Measurements from ENCODE around the gene PNMA6A.

Gene PNMA6A

DNA sequence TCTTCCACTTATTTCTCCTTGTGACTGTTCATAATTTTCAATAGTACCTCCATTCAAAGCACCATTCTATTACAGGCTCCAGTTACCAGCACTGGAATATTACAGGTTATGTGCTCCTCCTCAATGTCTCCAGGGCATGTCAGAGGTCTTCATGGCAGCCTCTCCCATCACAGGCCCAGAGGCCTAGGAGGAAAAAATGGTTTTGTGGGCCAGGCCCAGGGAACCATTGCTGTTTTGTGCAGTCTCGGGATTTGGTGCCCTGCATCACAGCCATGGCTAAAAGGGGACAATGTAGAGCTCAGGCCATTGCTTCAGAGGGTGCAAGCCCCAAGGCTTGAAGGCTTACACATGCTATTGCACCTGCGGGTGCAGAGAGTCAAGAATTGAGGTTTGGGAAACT is 23.2 kb upstream of the PNMA6A start:
- TF ChIP-seq CTCF (IDR thresholded peaks at IDR 0.05; ENCODE audit: low read depth, low read length, missing control alignments): no peak
- no peak for DNase-seq
- Histone ChIP-seq H3K4me3 (ENCODE audit: low read depth, low read length) (no peak overlapping the region), H3K27ac (no peak overlapping the region), H3K36me3 (replicated peaks) (no peaks in the 10 kb centered on the region), H3K27me3 (replicated peaks) (no peaks in the 10 kb centered on the region)
- in situ Hi-C loops (cut with HindIII; ENCODE audit: low pct_ligation_motif_present, low sequenced_read_pairs): no loop called here

- TF ChIP-seq CTCF (IDR thresholded peaks at IDR 0.05; ENCODE audit: low read depth, low read length, missing control alignments): peak; percentile 7
- Histone ChIP-seq H3K36me3 (replicated peaks) (no peaks in the 10 kb centered on the region), H3K4me3 (ENCODE audit: low read depth, low read length) (no peak overlapping the region), H3K27me3 (replicated peaks) (no peaks in the 10 kb centered on the region), H3K27ac (no peak overlapping the region)
- in situ Hi-C loops (cut with HindIII; ENCODE audit: low pct_ligation_motif_present, low sequenced_read_pairs): no loop called here
- no peak for DNase-seq
Observed at GRCh38 chrX:153052534-153052933, 19.7 kb upstream of the PNMA6A start.

GRCh38 chrX:153055871-153056749 is 16.1 kb upstream of the PNMA6A start, which contains the start of gene PNMA3:
Gene PNMA3, plus strand, starts transcription at chrX:153056470. Its CDS starts 586 bp downstream, at chrX:153057056.
- no peak for DNase-seq
- Histone ChIP-seq H3K36me3 (replicated peaks) (no peaks in the 10 kb centered on the region), H3K27me3 (replicated peaks) (no peaks in the 10 kb centered on the region), H3K27ac (no peak within 1 kb of the TSS), H3K4me3 (ENCODE audit: low read depth, low read length) (no peak within 1 kb of the TSS)
- in situ Hi-C loops (cut with HindIII; ENCODE audit: low pct_ligation_motif_present, low sequenced_read_pairs): no loop called here
- no peak for TF ChIP-seq CTCF (IDR thresholded peaks at IDR 0.05; ENCODE audit: low read depth, low read length, missing control alignments)

DNA sequence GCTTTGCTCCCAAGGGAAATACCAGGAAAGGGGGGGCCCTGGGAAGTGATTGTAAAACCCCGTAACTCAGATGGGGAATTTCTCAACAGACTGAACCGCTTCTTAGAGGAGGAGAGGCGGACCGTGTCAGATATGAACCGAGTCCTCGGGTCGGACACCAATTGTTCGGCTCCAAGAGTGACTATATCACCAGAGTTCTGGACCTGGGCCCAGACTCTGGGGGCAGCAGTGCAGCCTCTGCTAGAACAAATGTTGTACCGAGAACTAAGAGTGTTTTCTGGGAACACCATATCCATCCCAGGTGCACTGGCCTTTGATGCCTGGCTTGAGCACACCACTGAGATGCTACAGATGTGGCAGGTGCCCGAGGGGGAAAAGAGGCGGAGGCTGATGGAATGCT is 15.0 kb upstream of the PNMA6A start:
- Histone ChIP-seq H3K27ac (no peak overlapping the region), H3K4me3 (ENCODE audit: low read depth, low read length) (no peak overlapping the region), H3K27me3 (replicated peaks) (no peaks in the 10 kb centered on the region), H3K36me3 (replicated peaks) (no peaks in the 10 kb centered on the region)
- no peak for TF ChIP-seq CTCF (IDR thresholded peaks at IDR 0.05; ENCODE audit: low read depth, low read length, missing control alignments)
- no peak for DNase-seq
- in situ Hi-C loops (cut with HindIII; ENCODE audit: low pct_ligation_motif_present, low sequenced_read_pairs): no loop called here

DNA sequence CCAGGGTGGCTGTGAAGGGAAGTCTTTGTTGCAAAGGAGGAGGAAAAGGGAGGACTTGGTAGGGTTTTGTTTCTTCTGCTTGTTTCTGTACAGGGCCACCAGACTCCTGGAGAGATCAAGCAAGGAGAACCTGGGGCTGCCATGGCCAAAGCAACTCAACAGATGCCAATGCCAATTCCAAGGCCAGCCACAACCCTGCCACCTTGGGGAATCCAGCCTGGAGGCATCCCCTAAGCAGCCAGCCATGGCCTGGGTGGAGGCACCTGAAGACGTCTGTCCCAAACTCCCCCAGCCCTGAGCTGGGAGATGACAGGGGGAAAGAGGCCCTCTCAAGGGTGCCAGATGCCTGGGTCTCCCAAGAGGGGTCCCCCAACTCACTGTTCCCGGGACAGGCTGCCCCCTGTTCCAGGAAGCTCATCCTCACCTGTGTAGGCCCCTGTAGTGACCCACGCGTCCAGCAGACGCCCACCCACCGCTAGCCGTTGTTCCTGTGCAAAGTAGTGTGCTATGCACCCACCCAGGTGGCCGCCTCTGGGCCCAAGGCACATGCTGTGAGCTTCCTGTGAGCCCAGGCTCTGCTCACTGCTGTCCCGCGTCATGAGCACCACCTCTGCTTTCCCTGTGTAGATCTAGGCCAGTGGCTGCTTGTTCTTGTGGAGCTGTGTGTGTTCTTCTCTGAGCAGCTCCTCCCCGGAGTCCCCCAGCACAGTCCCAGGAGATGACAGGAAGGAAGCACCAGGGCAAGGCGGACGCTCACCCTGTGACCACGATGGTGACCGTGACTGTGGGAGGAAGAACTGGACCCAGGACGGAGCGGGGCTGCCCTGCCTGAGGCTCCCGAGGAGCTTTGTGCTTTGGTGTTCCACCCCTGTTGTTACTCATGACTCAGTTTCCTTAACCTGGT is 12.8 kb upstream of the PNMA6A start:
- H3K27me3 ChIP-seq (replicated peaks): no peaks in the 10 kb centered on the region
- in situ Hi-C loops (cut with HindIII; ENCODE audit: low pct_ligation_motif_present, low sequenced_read_pairs): no loop called here
- H3K36me3 ChIP-seq (replicated peaks): no peaks in the 10 kb centered on the region
- DNase-seq: no peak
- H3K4me3 ChIP-seq (ENCODE audit: low read depth, low read length): no peak overlapping the region
- no peak overlapping the region for H3K27ac ChIP-seq
- TF ChIP-seq CTCF (IDR thresholded peaks at IDR 0.05; ENCODE audit: low read depth, low read length, missing control alignments): no peak
